Measurements from ENCODE around the gene ZNF563.
"Not testable (repeated sequence)": the region's sequence is repeated elsewhere in the genome, so short reads cannot be mapped to it uniquely, and the experiment has no call there.

The ZNF563 gene

GRCh38 chr19:12331211-12331941 is 2.1 kb downstream of the ZNF563 start:
- no peak for DNase-seq (ENCODE audit: extremely low read depth, low read depth)
- no peak for TF ChIP-seq CTCF (IDR thresholded peaks at IDR 0.05; ENCODE audit: low read depth, low read length, missing control alignments)
- no peak overlapping the region for H3K4me3 ChIP-seq (replicated peaks; ENCODE audit: low read depth, low read length)

- H3K4me3 ChIP-seq (replicated peaks; ENCODE audit: low read depth, low read length) = no peak overlapping the region
- no peak for TF ChIP-seq CTCF (IDR thresholded peaks at IDR 0.05; ENCODE audit: low read depth, low read length, missing control alignments)
- DNase-seq (ENCODE audit: extremely low read depth, low read depth) = no peak
These were observed 3.1 kb downstream of the ZNF563 start for GRCh38 chr19:12330340-12330739.

GRCh38 chr19:12325690-12326089 is 7.7 kb downstream of the ZNF563 start:
- DNase-seq (ENCODE audit: extremely low read depth, low read depth) = no peak
- TF ChIP-seq CTCF (IDR thresholded peaks at IDR 0.05; ENCODE audit: low read depth, low read length, missing control alignments) = no peak
- H3K4me3 ChIP-seq (replicated peaks; ENCODE audit: low read depth, low read length) = no peak overlapping the region

- TF ChIP-seq CTCF (IDR thresholded peaks at IDR 0.05; ENCODE audit: low read depth, low read length, missing control alignments) = no peak
- no peak overlapping the region for H3K4me3 ChIP-seq (replicated peaks; ENCODE audit: low read depth, low read length)
- no peak for DNase-seq (ENCODE audit: extremely low read depth, low read depth)
These were observed 14.5 kb downstream of the ZNF563 start for GRCh38 chr19:12318782-12319413.

GRCh38 chr19:12314553-12314952 is 18.9 kb downstream of the ZNF563 start:
- no peak overlapping the region for H3K4me3 ChIP-seq (replicated peaks; ENCODE audit: low read depth, low read length)
- DNase-seq (ENCODE audit: extremely low read depth, low read depth) = no peak
- no peak for TF ChIP-seq CTCF (IDR thresholded peaks at IDR 0.05; ENCODE audit: low read depth, low read length, missing control alignments)

- DNase-seq (ENCODE audit: extremely low read depth, low read depth); H3K4me3 ChIP-seq (replicated peaks; ENCODE audit: low read depth, low read length): not testable (repeated sequence)
These were observed 24.5 kb downstream of the ZNF563 start for GRCh38 chr19:12308891-12309290.

GRCh38 chr19:12295191-12295590 is 38.2 kb downstream of the ZNF563 start:
- no peak for DNase-seq (ENCODE audit: extremely low read depth, low read depth)
- no peak for TF ChIP-seq CTCF (IDR thresholded peaks at IDR 0.05; ENCODE audit: low read depth, low read length, missing control alignments)
- H3K4me3 ChIP-seq (replicated peaks; ENCODE audit: low read depth, low read length) = peak overlapping the region; percentile 70

All from HFF-Myc (cell line).